Measurements from ENCODE around the gene KNDC1. TPM values are rescaled to one million over a fixed set of nuclear protein-coding genes. Genes with fewer than 3 reads are reported as not detected.
A peak's percentile ranks its signal among the peaks of the same experiment; 100 is the strongest.

KNDC1 gene
- total RNA-seq, 1 experiment from 2014 or later: 15.7 TPM

GRCh38 chr10:133154996-133155778 lies 4.8 kb upstream of the KNDC1 start:
- Mint-ChIP-seq H3K4me1 (peaks cover 30 to 43% of the 10 kb centered on the region in 2 experiments), H3K36me3 (ENCODE audit: insufficient read depth in 1 of 3, low read depth in 3 of 3) (peaks cover 0 to 3% (median 2%) of the 10 kb centered on the region in 3 experiments; a peak in 2 of 7 replicates), H3K9me3 (peaks cover 6 to 7% of the 10 kb centered on the region in 2 experiments; a peak in 4 of 5 replicates), H3K27ac (no peak overlapping the region), H3K4me3 (no peak overlapping the region), H3K27me3 (ENCODE audit: low read depth) (peaks cover 5% of the 10 kb centered on the region)
- H3K4me1 ChIP-seq (ENCODE audit: insufficient read depth, low read length): peaks cover 3% of the 10 kb centered on the region; the same call in 1 of the 2 replicates
- H3K4ac ChIP-seq (ENCODE audit: low read depth, low read length): no peak overlapping the region
- peak overlapping the region; percentile 56; the same call in 1 of the 2 replicates for H2BK15ac ChIP-seq (ENCODE audit: low read depth, low read length)
- no peaks in the 10 kb centered on the region for H4K20me1 ChIP-seq (ENCODE audit: control insufficient read depth, insufficient read depth, insufficient read length)
- no peak for DNase-seq
- no peak overlapping the region for H3T11ph ChIP-seq (ENCODE audit: low read length)
- H4K8ac ChIP-seq (replicated peaks; ENCODE audit: insufficient read length, low read depth, low read length): no peak overlapping the region
- H3K14ac ChIP-seq (ENCODE audit: insufficient read depth, low read length): no peak overlapping the region
- no peak overlapping the region for H2BK5ac ChIP-seq (ENCODE audit: insufficient read length, low read length)
- no peak overlapping the region for H3K56ac ChIP-seq (ENCODE audit: insufficient read length, low read depth, low read length)
- H3K4me2 ChIP-seq (ENCODE audit: insufficient read depth, insufficient read length, low read length): no peak overlapping the region
- H4K5ac ChIP-seq (ENCODE audit: insufficient read length, low read depth, low read length): no peak overlapping the region
- H2AFZ ChIP-seq (ENCODE audit: low read length): no peak overlapping the region
- no peak overlapping the region for H2BK12ac ChIP-seq (ENCODE audit: insufficient read length, low read depth, low read length)
- no peak overlapping the region for H4K91ac ChIP-seq (ENCODE audit: insufficient read length, low read depth, low read length)
- H2AK5ac ChIP-seq (ENCODE audit: insufficient read length, low read length): no peak overlapping the region
- no peak overlapping the region for H2BK120ac ChIP-seq (ENCODE audit: low read depth, low read length, poor library complexity, severe bottlenecking)
- H3K18ac ChIP-seq (ENCODE audit: insufficient read length, low read depth, low read length): no peak overlapping the region
- H3K27me3 ChIP-seq (ENCODE audit: insufficient read depth, low read length): no peaks in the 10 kb centered on the region
- no peak overlapping the region for H3K27ac ChIP-seq (ENCODE audit: insufficient read length, low read depth, low read length)
- no peaks in the 10 kb centered on the region for H3K23me2 ChIP-seq (ENCODE audit: insufficient read length, low read depth, low read length, poor library complexity, severe bottlenecking)
- no peak overlapping the region for H3K9ac ChIP-seq (ENCODE audit: extremely low read depth, insufficient read length, low read length)
- H3K79me1 ChIP-seq (ENCODE audit: insufficient read depth, low read depth, low read length, poor library complexity, severe bottlenecking): no peaks in the 10 kb centered on the region
- no peak for TF ChIP-seq CTCF (conservative IDR thresholded peaks at IDR 0.05)
- no peaks in the 10 kb centered on the region for H3K79me2 ChIP-seq (ENCODE audit: insufficient read depth, low read length)
- WGBS (ENCODE audit: extremely low coverage, insufficient read length, low lambda C conversion rate): no CpG with 5 or more reads among the region's 30 CpGs
- no peaks in the 10 kb centered on the region for H3K9me3 ChIP-seq (ENCODE audit: control insufficient read depth, low read depth, low read length)
- no peak overlapping the region for H3K23ac ChIP-seq (ENCODE audit: insufficient read length, low read depth, low read length)
- H2BK20ac ChIP-seq (ENCODE audit: low read depth, low read length, poor library complexity, severe bottlenecking): no peak overlapping the region

Measured in H9 (cell line).